ENCODE results near the gene CERS6. TPM values are rescaled to one million over a fixed set of nuclear protein-coding genes. Genes with fewer than 3 reads are reported as not detected.

CERS6 gene
- total RNA-seq, 4 donors from 2014 or later = 42.3 to 62.1 (median 50.6) TPM

DNA sequence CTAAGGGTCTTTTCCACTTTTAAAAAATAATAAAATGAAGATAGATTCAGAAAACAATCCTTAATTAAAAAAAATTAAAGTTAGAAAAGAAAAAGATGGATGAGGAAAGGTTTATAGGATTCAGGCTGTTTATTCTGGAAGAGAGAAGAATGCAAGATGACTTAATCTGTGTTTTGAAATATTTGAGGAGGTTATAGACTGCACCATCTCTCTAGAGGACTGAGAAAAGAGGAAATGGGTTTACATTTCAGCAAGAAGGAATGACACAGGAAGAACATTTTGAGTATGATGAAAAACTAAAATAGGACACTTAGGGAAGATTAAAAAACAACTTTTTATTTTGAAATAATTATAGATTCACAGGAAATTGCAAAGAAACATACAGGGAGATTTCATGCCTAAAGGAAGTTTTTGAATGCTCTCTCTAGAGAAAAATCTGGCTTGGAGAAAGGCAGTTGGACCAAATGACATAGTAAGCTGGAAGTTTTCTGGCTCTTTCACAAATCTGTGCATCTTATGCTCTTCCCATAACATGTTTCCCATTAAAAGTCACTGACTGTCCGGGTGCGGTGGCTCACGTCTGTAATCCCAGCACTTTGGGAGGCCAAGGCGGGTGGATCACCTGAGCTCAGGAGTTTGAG lies 75.0 kb downstream of the CERS6 start:
- Histone ChIP-seq H3K27ac (no peak overlapping the region), H3K4me3 (no peak overlapping the region), H3K4me1 (peaks cover 0 to 47% (median 16%) of the 10 kb centered on the region in 4 donors), H3K9me3 (no peaks in the 10 kb centered on the region), H3K27me3 (no peaks in the 10 kb centered on the region), H3K36me3 (no peaks in the 10 kb centered on the region)
- in situ Hi-C loops (cut with MboI; ENCODE audit: low pct_ligation_motif_present in 1 of 4, low pct_unique_long_range_greater_than_20kb in 1 of 4, low sequenced_read_pairs in 3 of 4) = no loop called here
- WGBS, 2 donors (ENCODE audit: low coverage in 1 of 2) = 82% methylated on average over 4 of the region's 4 CpGs; no CpG with 5 or more reads in 1 of the 2 donors
- TF ChIP-seq POLR2A (IDR thresholded peaks at IDR 0.05) (no peak), EP300 (IDR thresholded peaks at IDR 0.05; ENCODE audit: low read depth) (no peak)
- TF ChIP-seq, protein P1, sequence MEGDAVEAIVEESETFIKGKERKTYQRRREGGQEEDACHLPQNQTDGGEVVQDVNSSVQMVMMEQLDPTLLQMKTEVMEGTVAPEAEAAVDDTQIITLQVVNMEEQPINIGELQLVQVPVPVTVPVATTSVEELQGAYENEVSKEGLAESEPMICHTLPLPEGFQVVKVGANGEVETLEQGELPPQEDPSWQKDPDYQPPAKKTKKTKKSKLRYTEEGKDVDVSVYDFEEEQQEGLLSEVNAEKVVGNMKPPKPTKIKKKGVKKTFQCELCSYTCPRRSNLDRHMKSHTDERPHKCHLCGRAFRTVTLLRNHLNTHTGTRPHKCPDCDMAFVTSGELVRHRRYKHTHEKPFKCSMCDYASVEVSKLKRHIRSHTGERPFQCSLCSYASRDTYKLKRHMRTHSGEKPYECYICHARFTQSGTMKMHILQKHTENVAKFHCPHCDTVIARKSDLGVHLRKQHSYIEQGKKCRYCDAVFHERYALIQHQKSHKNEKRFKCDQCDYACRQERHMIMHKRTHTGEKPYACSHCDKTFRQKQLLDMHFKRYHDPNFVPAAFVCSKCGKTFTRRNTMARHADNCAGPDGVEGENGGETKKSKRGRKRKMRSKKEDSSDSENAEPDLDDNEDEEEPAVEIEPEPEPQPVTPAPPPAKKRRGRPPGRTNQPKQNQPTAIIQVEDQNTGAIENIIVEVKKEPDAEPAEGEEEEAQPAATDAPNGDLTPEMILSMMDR (IDR thresholded peaks at IDR 0.05) = no peak
- intact Hi-C loops (cut with DNase I; ENCODE audit: low total_unique reads) = no loop called here
- no peak for DNase-seq

DNA sequence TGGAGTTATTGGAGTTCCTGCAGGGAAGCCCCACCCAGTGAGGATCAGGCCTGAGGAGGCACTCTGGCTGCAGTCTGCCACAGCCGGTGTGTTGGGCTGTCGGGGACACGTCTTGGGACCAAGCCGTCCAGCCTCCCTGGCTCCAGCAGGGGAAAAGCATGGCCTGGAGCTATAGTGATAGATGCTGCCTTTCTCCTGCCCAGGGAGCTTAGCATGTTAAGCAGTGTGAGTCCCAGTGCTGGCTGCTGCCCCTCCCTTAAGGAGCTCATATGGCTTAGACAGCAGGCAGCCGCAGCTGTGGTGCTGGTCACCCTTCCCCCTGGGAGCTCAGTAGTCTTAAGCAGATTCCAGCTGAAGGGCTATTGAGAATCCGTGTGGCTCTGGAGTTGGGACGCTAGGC lies 78.9 kb downstream of the CERS6 start:
- H3K4me1 ChIP-seq = peaks cover 0 to 15% (median 1%) of the 10 kb centered on the region in 4 donors
- no peak overlapping the region for H3K27ac ChIP-seq
- intact Hi-C loops (cut with DNase I; ENCODE audit: low total_unique reads) = no loop called here
- in situ Hi-C loops (cut with MboI; ENCODE audit: low pct_ligation_motif_present in 1 of 4, low pct_unique_long_range_greater_than_20kb in 1 of 4, low sequenced_read_pairs in 3 of 4) = no loop called here
- no peaks in the 10 kb centered on the region for H3K27me3 ChIP-seq
- no peak for TF ChIP-seq POLR2AphosphoS5 (IDR thresholded peaks at IDR 0.05)
- no peak for TF ChIP-seq EP300 (IDR thresholded peaks at IDR 0.05; ENCODE audit: low read depth)
- no peak for TF ChIP-seq POLR2A (IDR thresholded peaks at IDR 0.05)
- H3K9me3 ChIP-seq = peaks cover 4 to 5% of the 10 kb centered on the region in 2 donors
- 95% methylated on average over 7 of the region's 7 CpGs; no CpG with 5 or more reads in 1 of the 2 donors for WGBS, 2 donors (ENCODE audit: low coverage in 1 of 2)
- DNase-seq = no peak
- H3K36me3 ChIP-seq = peaks cover 0 to 1% (median 0%) of the 10 kb centered on the region in 4 donors
- no peak overlapping the region for H3K4me3 ChIP-seq

DNA sequence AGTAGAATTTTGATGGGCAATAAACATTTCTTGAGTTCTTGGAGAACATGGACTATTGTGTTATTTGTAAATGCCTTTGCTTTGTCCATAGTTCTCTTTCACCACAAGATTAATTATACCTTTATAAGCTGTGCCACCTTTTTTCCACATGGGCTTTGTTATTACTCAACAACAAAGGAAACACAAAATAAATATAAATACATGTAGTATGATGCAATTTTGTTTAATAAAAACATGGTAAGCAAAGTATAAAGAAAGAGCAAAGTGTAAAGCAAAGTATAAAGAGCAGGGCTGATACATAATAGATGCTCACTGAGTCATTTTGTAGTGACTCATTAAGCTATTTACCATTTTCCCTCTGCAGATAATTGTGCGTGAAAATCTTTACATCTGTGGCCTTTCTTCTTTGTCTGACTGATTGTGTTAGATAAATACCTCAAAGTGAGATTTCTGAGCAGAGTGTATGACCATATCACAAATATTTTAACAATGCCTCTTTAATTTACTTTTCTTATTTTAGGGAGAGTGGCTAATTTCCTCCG lies 80.9 kb downstream of the CERS6 start:
- peaks cover 0 to 9% (median 5%) of the 10 kb centered on the region in 4 donors for H3K4me1 ChIP-seq
- no peak for TF ChIP-seq EP300 (IDR thresholded peaks at IDR 0.05; ENCODE audit: low read depth)
- TF ChIP-seq POLR2A (IDR thresholded peaks at IDR 0.05) = no peak
- TF ChIP-seq, protein P1 (IDR thresholded peaks at IDR 0.05) = no peak
- no peak for TF ChIP-seq POLR2AphosphoS5 (IDR thresholded peaks at IDR 0.05)
- H3K4me3 ChIP-seq = no peak overlapping the region
- WGBS, 2 donors (ENCODE audit: low coverage in 1 of 2) = 48 to 77% methylated on average over 1 to 2 of the region's 2 CpGs
- in situ Hi-C loops (cut with MboI; ENCODE audit: low pct_ligation_motif_present in 1 of 4, low pct_unique_long_range_greater_than_20kb in 1 of 4, low sequenced_read_pairs in 3 of 4) = no loop called here
- intact Hi-C loops (cut with DNase I; ENCODE audit: low total_unique reads) = no loop called here
- peaks cover 6% of the 10 kb centered on the region in 2 donors for H3K9me3 ChIP-seq
- no peak overlapping the region for H3K27ac ChIP-seq
- peaks cover 0 to 6% (median 0%) of the 10 kb centered on the region in 4 donors for H3K36me3 ChIP-seq
- no peak for DNase-seq
- H3K27me3 ChIP-seq = no peaks in the 10 kb centered on the region

DNA sequence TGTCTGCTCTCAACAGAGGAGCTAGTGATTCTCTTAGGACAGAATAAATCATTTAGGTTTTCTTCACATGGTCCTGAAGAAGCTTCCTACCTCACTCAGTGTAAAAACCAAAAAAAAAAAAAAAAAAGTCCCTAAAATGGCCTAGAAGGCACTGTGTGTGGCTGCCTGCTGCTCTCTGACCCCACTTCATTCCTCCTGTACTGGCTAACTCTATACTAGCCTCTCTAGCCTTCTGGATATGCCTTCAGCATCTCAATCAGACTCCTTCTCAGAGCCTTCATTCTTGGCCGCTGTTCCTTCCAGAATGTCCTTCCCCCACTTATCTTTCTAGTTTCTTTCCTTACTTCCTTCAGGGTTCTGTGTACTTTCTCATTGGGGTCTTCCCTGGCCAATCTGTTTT lies 82.1 kb downstream of the CERS6 start:
- Histone ChIP-seq H3K4me3 (no peak overlapping the region), H3K9me3 (peaks cover 6% of the 10 kb centered on the region in 2 donors), H3K36me3 (peaks cover 0 to 6% (median 0%) of the 10 kb centered on the region in 4 donors), H3K27me3 (no peaks in the 10 kb centered on the region), H3K4me1 (peaks cover 0 to 19% (median 6%) of the 10 kb centered on the region in 4 donors), H3K27ac (no peak overlapping the region)
- intact Hi-C loops (cut with DNase I; ENCODE audit: low total_unique reads) = no loop called here
- in situ Hi-C loops (cut with MboI; ENCODE audit: low pct_ligation_motif_present in 1 of 4, low pct_unique_long_range_greater_than_20kb in 1 of 4, low sequenced_read_pairs in 3 of 4) = no loop called here
- 94% methylated on average over 1 of the region's 1 CpG; no CpG with 5 or more reads in 1 of the 2 donors for WGBS, 2 donors (ENCODE audit: low coverage in 1 of 2)
- no peak for DNase-seq
- TF ChIP-seq, protein P1 (IDR thresholded peaks at IDR 0.05) = no peak
- TF ChIP-seq EP300 (IDR thresholded peaks at IDR 0.05; ENCODE audit: low read depth) (no peak), POLR2A (IDR thresholded peaks at IDR 0.05) (no peak), POLR2AphosphoS5 (IDR thresholded peaks at IDR 0.05) (no peak)

Measured in transverse colon (tissue), 4 donors.